Fibroblast of skin of left quadriceps (primary cell): ENCODE measurements around the gene CD177.
"Not testable (repeated sequence)": the region's sequence is repeated elsewhere in the genome, so short reads cannot be mapped to it uniquely, and the experiment has no call there.

Experiments
- DNase-seq, 2 experiments: peaks; one replicate each; pipeline ENCODE4 v3.0.0-alpha.2; 2013; ENCODE audit warnings: low read depth in 2 of 2

The CD177 gene

DNA sequence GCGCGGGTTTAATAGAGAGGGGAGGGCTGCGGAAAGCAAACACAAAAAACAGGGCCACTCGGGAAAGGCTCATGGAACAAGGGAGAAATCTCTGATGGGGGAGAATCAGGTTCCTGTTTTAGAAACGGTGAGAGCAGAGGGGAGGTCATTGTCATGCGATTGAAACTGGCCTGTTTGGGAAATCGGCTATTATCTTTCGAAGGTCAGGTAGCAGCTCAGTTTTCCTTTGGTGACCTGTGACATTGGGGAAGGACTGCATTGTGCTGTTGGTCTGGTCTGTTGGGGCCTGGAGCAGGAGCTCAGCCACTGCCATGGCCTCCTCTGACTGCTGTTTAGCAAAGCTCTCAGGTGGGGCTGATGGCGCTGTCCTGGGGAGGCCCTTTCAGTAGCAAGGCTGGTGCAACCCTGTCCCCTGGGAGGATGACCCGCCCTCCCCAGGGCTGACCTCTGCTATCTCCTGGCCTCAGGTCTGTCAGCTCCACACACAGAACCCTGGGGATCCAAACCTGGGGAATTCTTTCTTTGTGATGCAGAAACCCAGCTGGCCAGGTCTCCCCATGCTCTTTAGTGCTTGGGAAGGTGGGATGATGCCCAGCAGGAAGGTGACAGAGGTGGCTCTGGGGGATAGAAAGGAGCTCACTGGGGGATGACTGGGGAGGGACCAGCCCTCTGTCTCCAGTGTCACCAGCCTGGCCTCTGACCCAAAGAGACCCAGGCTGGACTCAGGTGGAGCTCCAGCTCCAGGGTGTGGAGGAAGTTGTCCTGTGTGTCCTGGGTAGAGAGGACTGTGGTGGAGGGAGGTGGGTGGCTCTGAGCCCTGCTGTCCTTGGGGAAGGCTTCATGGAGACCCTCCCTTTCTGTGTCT, 21.2 kb upstream of the CD177 start:
- DNase-seq: no peak

DNA sequence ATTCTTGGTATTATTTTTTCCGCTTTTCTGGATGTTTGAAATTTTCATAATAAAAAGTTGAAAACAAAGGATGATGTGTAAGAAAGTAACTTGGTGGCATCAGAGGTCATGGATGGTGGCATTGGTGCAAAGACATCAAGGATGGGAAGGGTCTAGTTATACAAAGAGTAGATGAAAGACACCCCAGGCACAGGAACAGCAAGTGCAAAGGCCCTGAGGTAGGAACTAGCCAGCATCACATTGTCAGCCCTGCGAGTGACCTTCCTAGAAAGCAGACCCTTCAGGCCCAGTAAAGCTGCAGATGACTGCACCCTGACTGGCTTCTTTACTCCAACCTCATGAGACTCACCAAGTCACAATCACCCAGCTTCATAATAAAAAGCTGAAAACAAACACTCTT, 17.0 kb upstream of the CD177 start:
- DNase-seq: not testable (repeated sequence)

DNA sequence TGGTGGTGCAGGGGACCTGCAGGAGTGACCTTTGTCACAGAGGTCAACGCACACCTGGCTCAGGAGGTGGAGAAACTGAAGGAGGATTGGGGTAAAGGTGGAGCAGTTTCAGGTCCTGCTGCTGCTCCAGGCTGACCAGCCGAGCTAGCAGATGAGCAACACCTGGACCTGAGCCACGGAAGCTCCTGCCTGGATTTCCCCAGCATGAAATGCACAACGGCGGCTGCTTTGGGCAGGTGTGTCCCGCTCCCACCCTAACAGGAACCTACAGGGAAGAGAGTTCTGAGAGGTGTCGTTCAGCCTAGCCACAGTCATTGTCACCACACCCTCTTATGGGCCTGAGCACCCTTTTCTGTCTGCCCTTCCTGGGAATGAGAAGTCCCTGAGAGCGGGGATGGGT, 15.7 kb upstream of the CD177 start:
- DNase-seq: no peak

DNA sequence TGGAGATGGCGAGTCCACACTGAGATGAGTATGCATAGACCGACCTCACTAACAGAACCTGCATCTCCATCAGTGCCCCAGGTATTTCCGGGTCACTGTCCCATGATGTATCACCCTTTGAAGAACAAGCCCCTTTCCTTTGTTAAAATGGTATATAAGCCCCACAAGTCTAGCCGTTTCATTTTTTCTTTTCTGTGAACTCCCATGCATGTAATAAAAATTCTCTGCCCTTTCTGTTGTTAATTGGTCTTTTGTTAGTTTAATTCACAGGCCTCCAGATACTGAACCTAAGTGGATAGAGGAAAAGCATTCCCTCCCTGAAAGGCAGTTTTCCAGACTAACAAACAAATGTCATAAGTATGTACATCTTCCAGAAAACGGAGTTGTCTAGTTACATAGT, 15.0 kb upstream of the CD177 start:
- no peak for DNase-seq

DNA sequence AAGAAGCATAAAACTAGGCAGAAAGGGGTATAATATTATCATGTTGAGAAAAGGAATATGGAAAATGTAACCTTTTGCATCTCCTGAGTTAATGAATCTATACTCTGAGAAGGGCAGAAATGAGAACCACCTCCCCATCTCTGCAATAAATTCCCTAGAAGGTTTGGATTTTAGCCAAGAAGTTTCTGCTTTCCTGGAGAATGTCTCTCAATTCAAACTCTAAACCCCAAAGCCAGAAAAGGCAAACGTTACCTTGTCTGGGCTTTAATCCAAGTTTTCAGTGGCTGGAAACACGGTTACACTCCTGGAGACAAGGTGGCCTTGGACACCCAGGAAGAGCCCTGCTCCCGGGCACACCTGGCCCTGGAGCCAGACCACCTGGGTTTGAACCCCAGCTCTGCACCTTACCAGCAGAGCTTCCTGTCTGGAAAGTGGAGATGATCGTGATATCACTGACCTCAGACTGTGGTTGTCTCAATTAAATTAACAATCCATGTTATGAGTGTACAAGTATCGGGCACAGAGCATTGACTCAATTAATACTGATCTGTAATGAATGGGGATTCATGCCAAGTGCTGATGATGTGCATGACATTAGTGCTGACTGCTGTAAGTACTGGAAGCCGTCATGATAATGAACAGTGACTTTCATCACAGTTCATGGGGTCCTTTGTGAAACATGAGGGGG, 14.1 kb upstream of the CD177 start:
- not testable (repeated sequence) for DNase-seq

DNA sequence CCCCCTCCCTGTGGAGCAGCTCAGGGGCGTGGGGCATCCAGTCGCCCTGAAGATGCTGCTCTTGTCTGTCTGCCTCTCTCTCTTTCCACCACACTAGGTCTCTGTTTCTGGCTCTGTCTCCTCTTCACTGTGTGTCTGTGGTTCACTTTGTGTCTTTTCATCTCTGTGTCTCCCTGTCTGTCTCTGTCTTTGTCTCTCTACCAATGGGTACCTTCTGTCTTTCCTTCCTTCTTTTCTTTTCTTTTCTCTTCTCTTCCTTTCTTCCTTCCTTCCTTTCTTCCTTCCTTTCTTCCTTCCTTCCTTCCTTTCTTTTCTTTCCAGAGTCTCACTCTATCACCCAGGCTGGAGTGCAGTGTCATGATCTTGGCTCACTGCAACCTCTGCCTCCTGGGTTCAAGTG, 13.4 kb upstream of the CD177 start:
- not testable (repeated sequence) for DNase-seq

DNA sequence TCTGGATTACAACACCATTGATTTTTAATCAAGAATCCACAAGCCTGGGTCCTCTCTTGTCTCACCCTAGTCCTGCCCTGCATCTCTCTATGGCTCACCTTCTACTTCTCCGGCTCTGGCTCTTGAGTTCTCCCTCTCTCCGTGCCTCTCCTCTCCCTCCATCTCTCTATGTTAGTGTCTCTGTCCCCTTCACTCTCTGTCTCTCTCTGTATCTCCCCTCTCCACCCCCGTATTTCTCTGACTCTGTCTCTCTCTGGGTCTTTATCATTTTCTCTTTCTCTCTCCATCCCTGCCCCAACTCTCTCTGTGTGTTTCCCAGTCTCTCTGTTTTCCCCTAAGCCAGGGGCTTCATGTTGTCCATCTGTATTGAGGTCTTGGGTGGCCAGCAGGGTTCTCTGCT, 12.4 kb upstream of the CD177 start:
- not testable (repeated sequence) for DNase-seq

DNA sequence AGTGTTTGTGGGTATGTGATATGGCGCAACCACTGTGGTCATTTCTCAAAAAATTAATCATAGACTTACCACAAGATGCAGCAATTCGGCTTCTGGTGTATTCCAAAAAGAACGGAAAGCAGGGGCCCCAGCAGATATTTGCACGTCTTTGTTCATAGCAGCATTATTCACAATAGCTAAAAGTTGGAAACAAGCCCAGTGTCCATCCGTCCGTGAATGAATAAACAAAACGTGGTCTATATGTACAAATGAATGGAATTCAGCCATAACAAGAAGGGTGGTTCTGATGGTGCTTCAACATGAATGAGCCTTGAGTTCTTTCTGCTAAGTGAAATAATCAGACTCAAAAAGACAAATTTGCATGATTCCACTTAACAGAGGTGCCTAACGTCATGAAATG, 11.4 kb upstream of the CD177 start:
- not testable (repeated sequence) for DNase-seq

DNA sequence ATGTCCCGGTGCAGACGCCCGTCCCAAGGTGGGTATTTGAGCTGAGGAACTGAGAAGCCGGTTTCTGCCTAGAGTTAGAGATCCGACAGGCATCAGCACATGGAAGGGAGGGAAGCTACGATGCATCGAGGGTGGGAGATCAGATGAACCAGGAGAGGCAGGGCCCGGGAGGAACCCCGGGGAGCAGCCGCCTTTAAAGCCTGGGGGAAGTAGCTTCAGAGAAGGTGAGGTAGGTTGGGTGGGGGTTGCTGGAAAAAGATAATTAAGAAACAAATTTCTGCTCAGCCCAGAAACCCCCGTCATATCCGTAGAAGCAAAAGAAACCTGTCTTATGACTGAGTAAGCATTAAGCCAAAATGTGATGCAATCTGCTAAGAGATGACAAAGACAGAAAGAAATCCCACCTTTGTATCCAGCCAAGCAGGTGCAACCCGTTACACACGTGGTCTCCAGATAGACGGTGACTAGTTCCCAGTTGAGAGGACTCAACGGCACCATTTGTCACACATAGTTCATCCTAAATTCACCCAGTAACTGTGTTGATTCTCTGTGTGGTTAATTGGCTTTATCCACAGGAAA, 9.1 kb upstream of the CD177 start:
- DNase-seq: not testable (repeated sequence)

DNA sequence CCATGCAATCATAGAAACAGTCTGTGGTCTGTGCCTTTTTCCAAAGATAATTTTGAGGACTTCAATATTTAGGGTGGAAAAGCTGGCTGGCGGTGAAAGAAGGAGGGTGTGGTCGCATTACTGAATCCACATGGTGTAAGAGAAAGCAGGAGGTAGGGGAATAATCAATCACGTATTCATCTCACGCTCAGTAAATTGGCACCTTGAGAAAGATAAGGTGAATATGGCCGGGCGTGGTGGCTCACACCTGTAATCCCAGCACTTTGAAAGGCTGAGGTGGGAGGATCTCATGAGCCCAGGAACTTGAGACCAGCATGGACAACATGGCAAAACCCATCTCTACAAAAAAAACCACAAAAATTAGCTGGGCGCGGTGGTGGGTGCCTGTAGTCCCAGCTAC, 3.7 kb upstream of the CD177 start:
- DNase-seq: not testable (repeated sequence)

DNA sequence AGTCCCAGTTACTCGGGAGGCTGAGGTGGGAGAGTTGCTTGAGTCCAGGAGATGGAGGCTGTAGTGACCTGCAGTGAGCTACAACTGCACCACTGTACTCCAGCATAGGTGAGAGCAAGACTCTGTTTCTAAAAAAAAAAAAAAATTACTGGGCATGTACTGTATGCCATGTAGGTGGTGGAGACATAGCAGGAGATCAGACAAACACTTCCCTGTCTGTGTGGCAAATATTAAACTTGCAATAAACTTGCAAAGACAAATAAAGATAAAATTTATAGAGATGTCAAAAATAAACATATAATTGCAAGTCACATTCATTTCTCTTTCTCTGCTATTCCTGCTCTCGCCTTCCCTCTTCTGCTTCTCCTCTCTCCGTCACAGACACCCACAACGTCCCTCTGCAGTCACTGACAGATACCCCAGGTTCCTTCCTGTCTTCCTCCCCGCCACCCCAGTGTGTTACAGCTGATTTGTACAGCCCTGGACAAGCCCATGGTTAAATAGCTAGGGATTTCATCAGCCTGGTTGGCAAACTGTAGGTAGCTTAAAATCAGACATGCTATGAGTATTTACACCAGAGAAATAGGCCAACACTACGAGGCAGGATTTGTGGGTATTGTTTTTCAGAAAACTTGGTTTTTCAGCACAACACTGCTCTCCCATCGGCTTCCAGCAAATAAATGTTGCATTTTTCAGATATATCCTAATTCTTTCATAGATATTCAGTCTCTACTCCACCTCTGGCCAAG, 1.3 kb upstream of the CD177 start:
- no peak for DNase-seq

DNA sequence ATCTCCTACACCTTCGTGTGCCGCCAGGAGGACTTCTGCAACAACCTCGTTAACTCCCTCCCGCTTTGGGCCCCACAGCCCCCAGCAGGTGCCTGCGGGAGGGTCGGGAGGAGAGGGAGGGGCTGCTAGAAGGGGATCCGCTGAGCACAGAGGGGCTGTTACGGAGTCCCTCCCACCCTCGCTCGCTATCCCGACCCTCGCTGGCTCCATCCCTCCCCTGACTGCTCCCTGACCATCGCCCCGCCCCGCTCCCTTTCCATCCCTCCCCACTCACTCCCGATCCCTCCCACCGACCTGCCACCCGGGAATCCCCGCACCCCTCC, 780 bp downstream of the CD177 start:
- DNase-seq: no peak

DNA sequence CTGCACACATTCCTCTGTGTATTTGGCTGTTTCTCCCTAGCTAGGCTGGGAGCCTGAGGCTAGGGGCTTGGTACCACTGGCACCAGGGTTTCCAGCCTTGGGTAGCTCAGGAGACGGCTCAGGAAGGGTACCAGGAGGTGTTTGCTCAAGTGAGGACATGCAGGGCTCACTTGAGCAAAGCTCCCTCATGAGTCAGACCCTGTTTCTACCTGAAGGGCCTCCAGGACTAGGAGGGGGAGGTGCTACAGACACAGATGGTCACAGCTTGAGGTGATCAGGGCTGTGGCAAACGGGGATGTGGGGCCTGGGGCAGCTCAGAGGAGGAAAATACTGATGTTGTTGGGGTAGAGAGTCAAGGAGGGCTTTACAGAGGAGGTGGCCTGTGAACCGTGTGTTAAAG, 3.3 kb downstream of the CD177 start:
- DNase-seq: not testable (repeated sequence)

DNA sequence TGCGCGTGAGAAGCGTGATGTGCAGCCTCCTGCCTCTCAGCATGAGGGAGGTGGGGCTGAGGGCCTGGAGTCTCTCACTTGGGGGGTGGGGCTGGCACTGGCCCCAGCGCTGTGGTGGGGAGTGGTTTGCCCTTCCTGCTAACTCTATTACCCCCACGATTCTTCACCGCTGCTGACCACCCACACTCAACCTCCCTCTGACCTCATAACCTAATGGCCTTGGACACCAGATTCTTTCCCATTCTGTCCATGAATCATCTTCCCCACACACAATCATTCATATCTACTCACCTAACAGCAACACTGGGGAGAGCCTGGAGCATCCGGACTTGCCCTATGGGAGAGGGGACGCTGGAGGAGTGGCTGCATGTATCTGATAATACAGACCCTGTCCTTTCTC, 8.7 kb downstream of the CD177 start:
- DNase-seq: no peak

DNA sequence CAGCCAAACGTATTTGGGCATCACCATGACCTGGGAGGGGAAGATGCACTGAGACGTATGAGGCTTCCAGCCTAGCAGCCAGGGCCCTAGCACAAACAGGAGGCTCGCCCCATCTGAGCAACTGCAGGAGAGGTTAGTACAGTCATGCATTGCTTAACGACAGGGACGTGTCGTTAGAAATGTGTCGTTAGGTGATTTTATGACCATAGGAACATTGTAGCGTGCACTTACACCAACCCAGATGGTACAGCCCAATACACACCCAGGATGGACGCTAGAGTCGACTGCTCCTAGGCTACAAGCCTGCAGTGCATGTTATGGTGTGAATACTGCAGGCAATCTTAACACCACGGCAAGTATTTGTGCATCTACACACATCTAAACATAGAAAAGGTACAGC, 9.3 kb downstream of the CD177 start:
- DNase-seq: no peak

DNA sequence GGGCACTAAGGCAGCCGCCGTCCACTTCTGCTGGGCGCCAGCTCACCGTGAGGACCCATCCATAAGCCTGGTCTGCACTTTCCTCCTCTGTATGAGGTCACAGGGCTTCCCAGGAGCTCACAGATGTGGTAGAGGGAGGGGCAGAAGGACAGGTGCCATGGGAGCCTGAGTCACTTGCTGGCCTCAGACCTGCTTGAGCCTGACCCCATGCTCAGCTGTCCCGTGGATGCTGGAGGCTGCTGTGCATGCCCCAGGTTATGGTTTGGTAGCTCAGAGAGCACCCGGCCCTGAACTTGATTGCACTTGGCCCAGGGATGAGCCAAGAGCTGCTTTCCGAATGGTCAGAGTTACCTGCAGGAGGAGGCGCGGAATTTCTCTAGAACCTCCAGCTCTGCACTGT, 12.2 kb downstream of the CD177 start:
- not testable (repeated sequence) for DNase-seq

DNA sequence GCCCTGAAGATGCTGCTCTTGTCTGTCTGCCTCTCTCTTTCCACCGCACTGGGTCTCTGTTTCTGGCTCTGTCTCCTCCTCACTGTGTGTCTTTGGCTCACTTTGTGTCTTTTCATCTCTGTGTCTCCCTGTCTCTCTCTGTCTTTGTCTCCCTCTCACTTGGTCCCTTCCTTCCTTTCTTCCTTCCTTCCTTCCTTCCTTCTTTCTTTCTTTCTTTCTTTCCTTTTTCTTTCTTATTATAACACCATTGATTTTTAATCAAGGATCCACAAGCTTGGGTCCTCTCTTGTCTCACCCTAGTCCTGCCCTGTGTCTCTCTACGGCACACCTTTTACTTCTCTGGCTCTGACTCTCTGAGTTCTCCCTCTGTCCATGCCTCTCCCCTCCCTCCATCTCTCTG, 14.3 kb downstream of the CD177 start:
- DNase-seq: no peak

DNA sequence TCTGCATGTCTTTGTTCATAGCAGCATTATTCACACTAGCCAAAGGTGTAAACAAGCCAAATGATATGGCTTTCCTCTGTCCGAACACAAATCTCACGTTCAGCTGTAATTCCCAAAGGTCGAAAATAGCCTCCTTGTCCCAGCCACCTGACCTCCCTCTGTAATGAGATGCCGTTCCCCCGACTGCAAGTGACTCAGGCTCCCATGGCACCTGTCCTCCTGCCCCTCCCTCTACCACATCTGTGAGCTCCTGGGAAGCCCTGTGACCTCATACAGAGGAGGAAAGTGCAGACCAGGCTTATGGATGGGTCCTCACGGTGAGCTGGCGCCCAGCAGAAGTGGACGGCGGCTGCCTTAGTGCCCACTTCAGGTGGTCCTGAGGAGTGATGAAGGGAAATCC, 15.4 kb downstream of the CD177 start:
- DNase-seq: not testable (repeated sequence)

DNA sequence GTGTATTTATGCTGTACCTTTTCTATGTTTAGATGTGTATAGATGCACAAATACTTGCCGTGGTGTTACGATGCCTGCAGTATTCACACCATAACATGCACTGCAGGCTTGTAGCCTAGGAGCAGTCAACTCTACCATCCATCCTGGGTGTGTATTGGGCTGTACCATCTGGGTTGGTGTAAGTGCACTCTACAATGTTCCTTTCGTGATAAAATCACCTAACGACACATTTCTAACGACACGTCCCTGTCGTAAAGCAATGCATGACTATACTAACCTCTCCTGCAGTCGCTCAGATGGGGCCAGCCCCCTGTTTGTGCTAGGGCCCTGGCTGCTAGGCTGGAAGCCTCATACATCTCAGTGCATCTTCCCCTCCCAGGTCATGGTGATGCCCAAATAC, 18.4 kb downstream of the CD177 start:
- no peak for DNase-seq

DNA sequence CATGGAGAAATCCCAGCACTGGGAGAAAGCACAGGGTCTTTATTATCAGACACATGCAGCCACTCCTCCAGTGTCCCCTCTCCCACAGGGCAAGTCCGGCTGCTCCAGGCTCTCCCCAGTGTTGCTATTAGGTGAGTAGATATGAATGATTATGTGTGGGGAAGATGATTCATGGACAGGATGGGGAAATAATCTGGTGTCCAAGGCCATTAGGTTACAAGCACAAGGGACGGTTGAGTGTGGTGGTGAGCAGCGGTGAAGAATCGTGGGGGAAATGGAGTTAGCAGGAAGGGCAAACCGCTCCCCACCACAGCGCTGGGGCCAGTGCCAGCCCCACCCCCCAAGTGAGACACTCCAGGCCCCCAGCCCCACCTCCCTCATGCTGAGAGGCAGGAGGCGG, 19.0 kb downstream of the CD177 start:
- DNase-seq: no peak

DNA sequence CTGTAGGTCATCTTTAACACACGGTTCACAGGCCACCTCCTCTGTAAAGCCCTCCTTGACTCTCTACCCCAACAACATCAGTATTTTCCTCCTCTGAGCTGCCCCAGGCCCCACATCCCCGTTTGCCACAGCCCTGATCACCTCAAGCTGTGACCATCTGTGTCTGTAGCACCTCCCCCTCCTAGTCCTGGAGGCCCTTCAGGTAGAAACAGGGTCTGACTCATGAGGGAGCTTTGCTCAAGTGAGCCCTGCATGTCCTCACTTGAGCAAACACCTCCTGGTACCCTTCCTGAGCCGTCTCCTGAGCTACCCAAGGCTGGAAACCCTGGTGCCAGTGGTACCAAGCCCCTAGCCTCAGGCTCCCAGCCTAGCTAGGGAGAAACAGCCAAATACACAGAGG, 24.1 kb downstream of the CD177 start:
- not testable (repeated sequence) for DNase-seq

DNA sequence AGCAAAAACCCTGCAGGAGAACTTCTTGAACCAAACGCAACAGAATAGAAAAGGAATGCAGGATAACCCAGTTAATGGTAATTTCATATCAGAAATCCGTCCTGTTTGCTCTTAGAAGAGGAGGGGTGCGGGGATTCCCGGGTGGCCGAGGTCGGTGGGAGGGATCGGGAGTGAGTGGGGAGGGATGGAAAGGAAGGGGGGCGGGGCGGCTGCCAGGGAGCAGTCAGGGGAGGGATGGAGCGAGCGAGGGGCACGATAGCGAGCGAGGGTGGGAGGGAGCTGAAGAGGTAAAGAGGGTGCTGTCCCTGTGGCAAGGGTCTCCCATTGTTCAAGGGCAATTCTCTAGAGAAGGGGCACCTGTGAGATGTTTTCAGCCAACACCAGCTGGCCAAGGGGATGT, 26.5 kb downstream of the CD177 start:
- DNase-seq: no peak
